ENCODE measurements around the gene CLTB. TPM values are rescaled to one million over a fixed set of nuclear protein-coding genes. Genes with fewer than 3 reads are reported as not detected.
"Not testable (repeated sequence)": the region's sequence is repeated elsewhere in the genome, so short reads cannot be mapped to it uniquely, and the experiment has no call there.

CLTB gene
- total and polyA plus RNA-seq, 2 experiments from 2014 or later: 26.8 to 34.0 TPM

GRCh38 chr5:176444742-176445141, 28.4 kb upstream of the CLTB start:
- H3K4me3 Mint-ChIP-seq: no peak overlapping the region
- H3K27ac Mint-ChIP-seq: no peak overlapping the region
- Histone ChIP-seq H3K4me1 (ENCODE audit: insufficient read depth) (peaks cover 12% of the 10 kb centered on the region), H3F3A (replicated peaks; ENCODE audit: low read depth) (peaks cover 8% of the 10 kb centered on the region), H3K36me3 (ENCODE audit: insufficient read depth) (no peaks in the 10 kb centered on the region), H4K20me1 (replicated peaks; ENCODE audit: insufficient read depth) (peaks cover 8% of the 10 kb centered on the region; the same call in 1 of the 2 replicates), H3K4me3 (no peak overlapping the region), H3K27me3 (ENCODE audit: insufficient read depth) (no peaks in the 10 kb centered on the region), H3K9me2 (ENCODE audit: insufficient read depth) (no peaks in the 10 kb centered on the region), H3K79me2 (replicated peaks; ENCODE audit: insufficient read depth) (peaks cover 14% of the 10 kb centered on the region), H2AFZ (no peak overlapping the region), H3K4me2 (no peak overlapping the region), H3K27ac (ENCODE audit: low read depth) (no peak overlapping the region)
- H3K36me3 Mint-ChIP-seq (ENCODE audit: low read depth): no peaks in the 10 kb centered on the region; the same call in 2 of the 3 replicates
- peaks cover 32% of the 10 kb centered on the region for H3K27me3 Mint-ChIP-seq (ENCODE audit: insufficient read depth, low read depth, poor library complexity)
- no peaks in the 10 kb centered on the region for H3K9me3 Mint-ChIP-seq
- ATAC-seq: no peak
- no peak for DNase-seq (ENCODE audit: low spot score)
- TF ChIP-seq CTCF (conservative IDR thresholded peaks at IDR 0.05; ENCODE audit: low read depth in 2 of 2) (no peak), STAT1 (IDR thresholded peaks at IDR 0.05; ENCODE audit: unreplicated experiment) (no peak), EZH2phosphoT487 (IDR thresholded peaks at IDR 0.05; ENCODE audit: unreplicated experiment) (no peak), CREB1 (CRISPR knock-in tag; IDR thresholded peaks at IDR 0.05; ENCODE audit: low read depth) (no peak), POLR2AphosphoS5 (IDR thresholded peaks at IDR 0.05; ENCODE audit: low read depth) (no peak), JUNB (IDR thresholded peaks at IDR 0.05; ENCODE audit: unreplicated experiment) (no peak), NANOG (IDR thresholded peaks at IDR 0.05; ENCODE audit: borderline replicate concordance) (no peak)
- peaks cover 21% of the 10 kb centered on the region for H3K4me1 Mint-ChIP-seq

- not testable (repeated sequence) for H3K27ac Mint-ChIP-seq; DNase-seq (ENCODE audit: low spot score); H3K36me3 Mint-ChIP-seq (ENCODE audit: low read depth)
Measured at GRCh38 chr5:176442911-176443310, 26.6 kb upstream of the CLTB start.

GRCh38 chr5:176441921-176442323, 25.6 kb upstream of the CLTB start:
- no peak overlapping the region for H3K27ac Mint-ChIP-seq
- peaks cover 17% of the 10 kb centered on the region for H3K27me3 Mint-ChIP-seq (ENCODE audit: insufficient read depth, low read depth, poor library complexity)
- Histone ChIP-seq H3F3A (replicated peaks; ENCODE audit: low read depth) (peaks cover 2% of the 10 kb centered on the region), H3K4me1 (ENCODE audit: insufficient read depth) (peaks cover 9% of the 10 kb centered on the region), H3K27me3 (ENCODE audit: insufficient read depth) (no peaks in the 10 kb centered on the region), H3K4me2 (peak overlapping the region; percentile 14; the same call in 1 of the 2 replicates), H3K36me3 (ENCODE audit: insufficient read depth) (no peaks in the 10 kb centered on the region), H3K9me2 (ENCODE audit: insufficient read depth) (no peaks in the 10 kb centered on the region), H3K4me3 (peak overlapping the region; percentile 7; the same call in 1 of the 2 replicates), H3K79me2 (replicated peaks; ENCODE audit: insufficient read depth) (no peaks in the 10 kb centered on the region), H4K20me1 (replicated peaks; ENCODE audit: insufficient read depth) (no peaks in the 10 kb centered on the region), H2AFZ (peak overlapping the region; percentile 61), H3K27ac (ENCODE audit: low read depth) (no peak overlapping the region)
- H3K4me3 Mint-ChIP-seq: peak overlapping the region; percentile 23; the same call in 2 of the 3 replicates
- no peaks in the 10 kb centered on the region; the same call in 2 of the 3 replicates for H3K36me3 Mint-ChIP-seq (ENCODE audit: low read depth)
- H3K9me3 Mint-ChIP-seq: no peaks in the 10 kb centered on the region
- peak; percentile 49 for DNase-seq (ENCODE audit: low spot score)
- peak; percentile 55 for ATAC-seq
- H3K4me1 Mint-ChIP-seq: peaks cover 17% of the 10 kb centered on the region
- no peak for TF ChIP-seq CTCF (conservative IDR thresholded peaks at IDR 0.05; ENCODE audit: low read depth in 2 of 2)
- no peak for TF ChIP-seq EZH2phosphoT487 (IDR thresholded peaks at IDR 0.05; ENCODE audit: unreplicated experiment)
- no peak for TF ChIP-seq REST (IDR thresholded peaks at IDR 0.05; ENCODE audit: unreplicated experiment)
- TF ChIP-seq EZH2 (IDR thresholded peaks at IDR 0.05; ENCODE audit: low read depth, unreplicated experiment): no peak
- no peak for TF ChIP-seq ETS1 (IDR thresholded peaks at IDR 0.05)
- no peak for TF ChIP-seq STAT1 (IDR thresholded peaks at IDR 0.05; ENCODE audit: unreplicated experiment)
- TF ChIP-seq NANOG (IDR thresholded peaks at IDR 0.05; ENCODE audit: borderline replicate concordance): no peak
- TF ChIP-seq JUNB (IDR thresholded peaks at IDR 0.05; ENCODE audit: unreplicated experiment): no peak

More at GRCh38 chr5:176442911-176443310, 26.6 kb upstream of the CLTB start:
- H3K27ac ChIP-seq (ENCODE audit: low read depth); H3K4me3 Mint-ChIP-seq; H4K20me1 ChIP-seq (replicated peaks; ENCODE audit: insufficient read depth); H3K9me3 Mint-ChIP-seq; H3K27me3 ChIP-seq (ENCODE audit: insufficient read depth); H2AFZ ChIP-seq; ATAC-seq; H3K9me2 ChIP-seq (ENCODE audit: insufficient read depth); H3K79me2 ChIP-seq (replicated peaks; ENCODE audit: insufficient read depth); H3F3A ChIP-seq (replicated peaks; ENCODE audit: low read depth); H3K4me2 ChIP-seq; H3K4me3 ChIP-seq; H3K36me3 ChIP-seq (ENCODE audit: insufficient read depth); H3K4me1 ChIP-seq (ENCODE audit: insufficient read depth): not testable (repeated sequence)
- peaks cover 26% of the 10 kb centered on the region for H3K27me3 Mint-ChIP-seq (ENCODE audit: insufficient read depth, low read depth, poor library complexity)
- H3K4me1 Mint-ChIP-seq: peaks cover 18% of the 10 kb centered on the region
